IMR-90 (cell line): Measurements from ENCODE around the gene TSSC4. TPM values are rescaled to one million over a fixed set of nuclear protein-coding genes. Genes with fewer than 3 reads are reported as not detected.

Source experiments
- ATAC-seq: fragments of 200-7000 bp; cut with Tn5 transposase; 2 replicates; pipeline ENCODE4 v1.9.1; 2020; ENCODE audit warnings: low read depth, mild to moderate bottlenecking, moderate library complexity
- BruUV-seq: library from RNA; stranded (reverse); fragments of 400-500 nt; replicated peaks from 2 replicates; lab custom pipeline; 2021; lab: Mats Ljungman, UMichigan
- CTCF ChIA-PET: fragments of 300-600 bp; formaldehyde crosslinking; extraction: SDS; loops from one replicate; lab custom pipeline; 2021; ENCODE audit warnings: antibody characterized with exemption; lab: Yijun Ruan, JAX
- POLR2A ChIA-PET: fragments of 300-600 bp; sonication (Branson Sonifier 250); formaldehyde crosslinking; loops from one replicate; lab custom pipeline; 2022; ENCODE audit warnings: antibody characterized with exemption; ENCODE audit not compliant: unreplicated experiment; lab: Charles Lee
- DNase-seq: peaks from one replicate; pipeline ENCODE4 v3.0.0; 2013
- H2AFZ ChIP-seq: replicated peaks from 2 replicates; pipeline ENCODE3; 2013; ENCODE audit warnings: low read length, mild to moderate bottlenecking; ENCODE audit not compliant: poor library complexity
- H2AK5ac ChIP-seq: 2 replicates; pipeline ENCODE4 v1.6.1; 2013; ENCODE audit warnings: low read depth, low read length, inconsistent platforms
- H2AK9ac ChIP-seq: replicated peaks from 2 replicates; pipeline ENCODE3; 2013; ENCODE audit warnings: mild to moderate bottlenecking, low read depth, low read length, moderate library complexity; ENCODE audit not compliant: poor library complexity
- H2BK120ac ChIP-seq: 2 replicates; pipeline ENCODE4 v1.6.1; 2013; ENCODE audit warnings: low read depth, low read length, inconsistent platforms
- H2BK15ac ChIP-seq: 3 replicates; pipeline ENCODE4 v1.6.1; 2013; ENCODE audit warnings: low read depth, low read length, inconsistent platforms
- H2BK20ac ChIP-seq: 2 replicates; pipeline ENCODE4 v1.6.1; 2013; ENCODE audit warnings: low read depth, mild to moderate bottlenecking, inconsistent platforms, low read length, moderate library complexity
- H2BK5ac ChIP-seq: 2 replicates; pipeline ENCODE4 v1.6.1; 2013; ENCODE audit warnings: mild to moderate bottlenecking, low read depth, low read length, inconsistent platforms; ENCODE audit not compliant: poor library complexity, severe bottlenecking
- H3K14ac ChIP-seq: replicated peaks from 2 replicates; pipeline ENCODE4 v1.6.1; 2013; ENCODE audit warnings: low read depth, low read length, inconsistent platforms
- H3K18ac ChIP-seq: 2 replicates; pipeline ENCODE4 v1.6.1; 2013; ENCODE audit warnings: low read depth, low read length, control low read depth
- H3K23ac ChIP-seq: 2 replicates; pipeline ENCODE4 v1.6.1; 2013; ENCODE audit warnings: low read depth, low read length, inconsistent platforms
- H3K27ac ChIP-seq: 2 replicates; pipeline ENCODE4 v1.5.1; 2013; ENCODE audit warnings: mild to moderate bottlenecking, control low read depth, low read length; ENCODE audit not compliant: insufficient read depth
- H3K27me3 ChIP-seq: 2 replicates; pipeline ENCODE4 v1.6.1; 2013; ENCODE audit warnings: low read length; ENCODE audit not compliant: control insufficient read depth, insufficient read depth
- H3K36me3 ChIP-seq: 2 replicates; pipeline ENCODE4 v1.6.1; 2013; ENCODE audit warnings: low read length, mixed read lengths; ENCODE audit not compliant: control insufficient read depth, insufficient read depth
- H3K4ac ChIP-seq: 2 replicates; pipeline ENCODE4 v1.6.1; 2013; ENCODE audit warnings: low read depth, low read length, inconsistent platforms
- H3K4me1 ChIP-seq: 2 replicates; pipeline ENCODE4 v1.6.1; 2013; ENCODE audit warnings: low read length, mixed read lengths; ENCODE audit not compliant: control insufficient read depth, insufficient read depth
- H3K4me2 ChIP-seq: 2 replicates; pipeline ENCODE4 v1.6.1; 2013; ENCODE audit warnings: low read depth, mild to moderate bottlenecking, control low read depth, low read length, moderate library complexity
- H3K4me3 ChIP-seq: 2 replicates; pipeline ENCODE4 v1.5.1; 2013; ENCODE audit warnings: low read depth, mild to moderate bottlenecking, control low read depth, low read length, moderate library complexity; ENCODE audit not compliant: insufficient read depth
- H3K56ac ChIP-seq: 2 replicates; pipeline ENCODE4 v1.6.1; 2013; ENCODE audit warnings: low read length, inconsistent platforms; ENCODE audit not compliant: insufficient read depth; ENCODE audit errors: extremely low read depth
- H3K79me1 ChIP-seq, 2 experiments: 2 replicates each; pipeline ENCODE4 v1.6.1; 2013; ENCODE audit warnings: low read length in 2 of 2, inconsistent platforms in 1 of 2, low read depth in 1 of 2
- H3K9ac ChIP-seq: 2 replicates; pipeline ENCODE4 v1.6.1; 2013; ENCODE audit warnings: low read depth, low read length, control low read depth
- H3K9me1 ChIP-seq: 2 replicates; pipeline ENCODE4 v1.6.1; 2013; ENCODE audit warnings: low read length, inconsistent platforms; ENCODE audit not compliant: insufficient read depth
- H3K9me3 ChIP-seq: 2 replicates; pipeline ENCODE4 v1.6.1; 2013; ENCODE audit warnings: low read length; ENCODE audit not compliant: control insufficient read depth, insufficient read depth
- H4K20me1 ChIP-seq: 2 replicates; pipeline ENCODE4 v1.6.1; 2013; ENCODE audit warnings: low read length, inconsistent platforms; ENCODE audit not compliant: insufficient read depth
- H4K5ac ChIP-seq: 2 replicates; pipeline ENCODE4 v1.6.1; 2013; ENCODE audit warnings: mild to moderate bottlenecking, low read depth, low read length, control low read depth
- H4K8ac ChIP-seq, 2 experiments: 2 replicates each; pipeline ENCODE4 v1.6.1; 2013; ENCODE audit warnings: low read depth in 2 of 2, low read length in 2 of 2, control low read depth in 1 of 2, inconsistent platforms in 1 of 2
- H4K91ac ChIP-seq: 2 replicates; pipeline ENCODE4 v1.6.1; 2013; ENCODE audit warnings: low read depth, low read length, inconsistent platforms; ENCODE audit not compliant: insufficient read depth
- BHLHE40 ChIP-seq: fragments of 150-350 bp; IDR thresholded peaks from 2 replicates; pipeline ENCODE4 v1.6.1; 2016; ENCODE audit warnings: mild to moderate bottlenecking, low read depth, low read length
- CEBPB ChIP-seq: IDR thresholded peaks from 2 replicates; pipeline ENCODE4 v1.6.1; 2012; ENCODE audit warnings: low read depth, low read length, improper control_type of control experiment
- MAFK ChIP-seq: IDR thresholded peaks from 2 replicates; pipeline ENCODE4 v1.6.1; 2012; ENCODE audit warnings: low read depth, low read length, improper control_type of control experiment
- MAZ ChIP-seq: IDR thresholded peaks from 2 replicates; pipeline ENCODE4 v1.6.1; 2012; ENCODE audit warnings: low read depth, mild to moderate bottlenecking, low read length, improper control_type of control experiment, moderate library complexity, borderline replicate concordance
- RAD21 ChIP-seq: IDR thresholded peaks from 2 replicates; pipeline ENCODE4 v1.6.1; 2012; ENCODE audit warnings: low read length, improper control_type of control experiment
- RCOR1 ChIP-seq: IDR thresholded peaks from 2 replicates; pipeline ENCODE4 v1.6.1; 2012; ENCODE audit warnings: mild to moderate bottlenecking, low read length, improper control_type of control experiment; ENCODE audit not compliant: insufficient replicate concordance
- RFX5 ChIP-seq: IDR thresholded peaks from 2 replicates; pipeline ENCODE4 v1.8.0; 2012; ENCODE audit warnings: low read depth, mild to moderate bottlenecking, low read length, moderate library complexity
- SMC3 ChIP-seq: fragments of 150-350 bp; IDR thresholded peaks from 2 replicates; pipeline ENCODE4 v1.6.1; 2016; ENCODE audit warnings: low read depth, mild to moderate bottlenecking, antibody characterized with exemption, low read length, moderate library complexity
- WGBS, 2 experiments: methylation state at CpG; one replicate each; pipeline versions ENCODE4 v1.1.5 to v1.1.7; 2013; ENCODE audit warnings: missing lambda C conversion rate in 2 of 2; ENCODE audit not compliant: insufficient read length in 1 of 2; ENCODE audit errors: extremely low coverage in 2 of 2; 5-methylcytosine and 5-hydroxymethylcytosine counted together
- dilution Hi-C: fragments of 300-500 bp; cut with HindIII; formaldehyde crosslinking; loops from one replicate; pipeline ENCODE4 v1.14.3; 2018; ENCODE audit warnings: low sequenced_read_pairs; ENCODE audit not compliant: unreplicated experiment
- in situ Hi-C: fragments of 300-500 bp; cut with MboI; formaldehyde crosslinking; loops from 3 replicates; pipeline ENCODE4 v1.14.3; 2019; ENCODE audit warnings: low sequenced_read_pairs, inconsistent platforms, mixed read lengths
- intact Hi-C: fragments of 100-400 bp; cut with micrococcal nuclease; formaldehyde crosslinking; loops from 2 replicates; pipeline ENCODE4 v1.10.0; 2022
- polyA plus RNA-seq, 3 experiments: library from polyadenylated mRNA; depleted of rRNA; stranded (reverse); fragments of >200 nt; gene quantifications; 2 replicates each; pipeline ENCODE4 v1.2.3, GENCODE V29; 2012; ENCODE audit warnings: low replicate concordance in 1 of 3
- total RNA-seq: library from RNA; depleted of rRNA; stranded (reverse); fragments of >200 nt; gene quantifications from 2 replicates; pipeline ENCODE4 v1.2.3, GENCODE V29; 2012
- TF ChIP-seq, protein P1 (sequence below): fragments of 150-350 bp; IDR thresholded peaks from 2 replicates; pipeline ENCODE4 v1.6.1; 2017; ENCODE audit warnings: mild to moderate bottlenecking, antibody characterized with exemption, low read length, low read depth
- TF ChIP-seq, protein P2 (sequence below): fragments of 150-350 bp; IDR thresholded peaks from 2 replicates; pipeline ENCODE4 v1.6.1; 2016; ENCODE audit warnings: low read depth, mild to moderate bottlenecking, low read length, moderate library complexity, borderline replicate concordance
- TF ChIP-seq, protein P3 (sequence below): conservative IDR thresholded peaks from 2 replicates; pipeline ENCODE4 v1.5.1; 2012; ENCODE audit warnings: mild to moderate bottlenecking, low read depth, low read length, improper control_type of control experiment

TSSC4 gene
- total and polyA plus RNA-seq, 2 of the 4 experiments (the other 2 are of a cell fraction): 34.9 to 40.0 TPM

GRCh38 chr11:2358754-2359442 is 41.7 kb upstream of the TSSC4 start:
- TF ChIP-seq SMC3: no peak
- no peak for TF ChIP-seq BHLHE40
- TF ChIP-seq, protein P1, sequence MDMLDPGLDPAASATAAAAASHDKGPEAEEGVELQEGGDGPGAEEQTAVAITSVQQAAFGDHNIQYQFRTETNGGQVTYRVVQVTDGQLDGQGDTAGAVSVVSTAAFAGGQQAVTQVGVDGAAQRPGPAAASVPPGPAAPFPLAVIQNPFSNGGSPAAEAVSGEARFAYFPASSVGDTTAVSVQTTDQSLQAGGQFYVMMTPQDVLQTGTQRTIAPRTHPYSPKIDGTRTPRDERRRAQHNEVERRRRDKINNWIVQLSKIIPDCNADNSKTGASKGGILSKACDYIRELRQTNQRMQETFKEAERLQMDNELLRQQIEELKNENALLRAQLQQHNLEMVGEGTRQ: no peak
- TF ChIP-seq RAD21: no peak
- TF ChIP-seq CEBPB: no peak
- TF ChIP-seq, protein P2, sequence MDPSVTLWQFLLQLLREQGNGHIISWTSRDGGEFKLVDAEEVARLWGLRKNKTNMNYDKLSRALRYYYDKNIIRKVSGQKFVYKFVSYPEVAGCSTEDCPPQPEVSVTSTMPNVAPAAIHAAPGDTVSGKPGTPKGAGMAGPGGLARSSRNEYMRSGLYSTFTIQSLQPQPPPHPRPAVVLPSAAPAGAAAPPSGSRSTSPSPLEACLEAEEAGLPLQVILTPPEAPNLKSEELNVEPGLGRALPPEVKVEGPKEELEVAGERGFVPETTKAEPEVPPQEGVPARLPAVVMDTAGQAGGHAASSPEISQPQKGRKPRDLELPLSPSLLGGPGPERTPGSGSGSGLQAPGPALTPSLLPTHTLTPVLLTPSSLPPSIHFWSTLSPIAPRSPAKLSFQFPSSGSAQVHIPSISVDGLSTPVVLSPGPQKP: no peak
- no peak for TF ChIP-seq MAFK
- no peak for TF ChIP-seq RCOR1
- no peak for TF ChIP-seq MAZ
- TF ChIP-seq RFX5: no peak
- TF ChIP-seq, protein P3, sequence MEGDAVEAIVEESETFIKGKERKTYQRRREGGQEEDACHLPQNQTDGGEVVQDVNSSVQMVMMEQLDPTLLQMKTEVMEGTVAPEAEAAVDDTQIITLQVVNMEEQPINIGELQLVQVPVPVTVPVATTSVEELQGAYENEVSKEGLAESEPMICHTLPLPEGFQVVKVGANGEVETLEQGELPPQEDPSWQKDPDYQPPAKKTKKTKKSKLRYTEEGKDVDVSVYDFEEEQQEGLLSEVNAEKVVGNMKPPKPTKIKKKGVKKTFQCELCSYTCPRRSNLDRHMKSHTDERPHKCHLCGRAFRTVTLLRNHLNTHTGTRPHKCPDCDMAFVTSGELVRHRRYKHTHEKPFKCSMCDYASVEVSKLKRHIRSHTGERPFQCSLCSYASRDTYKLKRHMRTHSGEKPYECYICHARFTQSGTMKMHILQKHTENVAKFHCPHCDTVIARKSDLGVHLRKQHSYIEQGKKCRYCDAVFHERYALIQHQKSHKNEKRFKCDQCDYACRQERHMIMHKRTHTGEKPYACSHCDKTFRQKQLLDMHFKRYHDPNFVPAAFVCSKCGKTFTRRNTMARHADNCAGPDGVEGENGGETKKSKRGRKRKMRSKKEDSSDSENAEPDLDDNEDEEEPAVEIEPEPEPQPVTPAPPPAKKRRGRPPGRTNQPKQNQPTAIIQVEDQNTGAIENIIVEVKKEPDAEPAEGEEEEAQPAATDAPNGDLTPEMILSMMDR: no peak
- Histone ChIP-seq H3K18ac (no peak overlapping the region), H4K91ac (no peak overlapping the region), H2BK5ac (no peak overlapping the region), H2AK9ac (no peak overlapping the region), H2BK15ac (no peak overlapping the region), H2AK5ac (no peak overlapping the region), H3K14ac (no peak overlapping the region), H3K36me3 (no peaks in the 10 kb centered on the region), H2BK120ac (no peak overlapping the region), H3K4me3 (no peak overlapping the region), H3K56ac (no peak overlapping the region), H3K4me1 (peaks cover 7% of the 10 kb centered on the region), H4K20me1 (no peaks in the 10 kb centered on the region), H4K8ac (no peak overlapping the region), H3K4ac (no peak overlapping the region), H3K79me1 (no peaks in the 10 kb centered on the region), H3K9me3 (no peaks in the 10 kb centered on the region), H3K4me2 (no peak overlapping the region), H3K9ac (no peak overlapping the region), H3K27me3 (peaks cover 5% of the 10 kb centered on the region; the same call in 1 of the 2 replicates), H4K5ac (no peak overlapping the region), H3K27ac (no peak overlapping the region), H2BK20ac (no peak overlapping the region), H3K9me1 (peaks cover 7% of the 10 kb centered on the region; the same call in 1 of the 2 replicates), H2AFZ (no peak overlapping the region), H3K23ac (no peak overlapping the region)
- dilution Hi-C loops (no loop called here), in situ Hi-C loops (no loop called here), intact Hi-C loops (no loop called here)
- BruUV-seq: no TSS peak
- 90% methylated on average over 5 of the region's 11 CpGs; no CpG with 5 or more reads in 1 of the 2 experiments for WGBS, 2 experiments
- ATAC-seq (no peak), DNase-seq (no peak)
- ChIA-PET CTCF (no interaction called here), POLR2A (no interaction called here)
